ENCODE data around the gene NEDD4L.

GRCh38 chr18:58046794-58047555, 2.9 kb downstream of the NEDD4L start:
- TF ChIP-seq POLR2AphosphoS5 (IDR thresholded peaks at IDR 0.05) = peak in 1 of 4 donors; percentile 32
- no peak for TF ChIP-seq CTCF (IDR thresholded peaks at IDR 0.05)

Data from sigmoid colon (tissue), 4 donors.